AG04450 (cell line): Measurements from ENCODE around the gene GNB1L. TPM values are rescaled to one million over a fixed set of nuclear protein-coding genes. Genes with fewer than 3 reads are reported as not detected.

Source experiments
- CTCF ChIA-PET: fragments of 300-600, 350-600 bp; formaldehyde crosslinking; extraction: SDS; loops from one replicate; lab custom pipeline; 2022; ENCODE audit warnings: antibody characterized with exemption, inconsistent platforms; lab: Charles Lee
- POLR2A ChIA-PET: fragments of 350-600 bp; formaldehyde crosslinking; extraction: SDS; loops from one replicate; lab custom pipeline; 2021; ENCODE audit warnings: antibody characterized with exemption, inconsistent platforms; lab: Yijun Ruan, JAX
- DNase-seq: peaks from one replicate; pipeline ENCODE4 v3.0.0-alpha.2; 2011; ENCODE audit warnings: low read depth, low spot score
- H3K27ac ChIP-seq: one replicate; pipeline ENCODE4 v1.5.1; 2012; ENCODE audit warnings: low read depth, low read length, control low read depth
- H3K27me3 ChIP-seq: one replicate; pipeline ENCODE4 v1.6.0; 2012; ENCODE audit warnings: low read length; ENCODE audit not compliant: control insufficient read depth, insufficient read depth
- H3K4me3 ChIP-seq: 2 replicates; pipeline ENCODE4 v1.5.1; 2011; ENCODE audit warnings: mild to moderate bottlenecking, low read depth, low read length, control low read depth
- H3K9me3 ChIP-seq: 2 replicates; pipeline ENCODE4 v1.5.1; 2012; ENCODE audit warnings: low read length; ENCODE audit not compliant: control insufficient read depth, insufficient read depth
- CTCF ChIP-seq: IDR thresholded peaks from 2 replicates; pipeline ENCODE4 v1.5.1; 2011; ENCODE audit warnings: low read depth, low read length, control low read depth, inconsistent platforms
- polyA plus RNA-seq: library from polyadenylated mRNA; depleted of rRNA; stranded (reverse); fragments of >200 nt; gene quantifications from 2 replicates; pipeline ENCODE4 v1.2.3, GENCODE V29; 2011

GNB1L gene
- polyA plus RNA-seq, 1 experiment, result 1.3 TPM

GRCh38 chr22:19760058-19760950, 94.4 kb downstream of the GNB1L start, which contains the start of gene TBX1:
TSS of gene TBX1 (plus strand) at chr22:19760778. CDS start at chr22:19760844, 66 bp downstream.
- no peak for TF ChIP-seq CTCF
- CTCF ChIA-PET, result no interaction called here
- Histone ChIP-seq H3K9me3 (peaks cover 21% of the 10 kb centered on the region; the same call in 1 of the 2 replicates), H3K27ac (no peak within 1 kb of the TSS), H3K27me3 (peaks cover 86% of the 10 kb centered on the region), H3K4me3 (peak within 1 kb of the TSS; percentile 7; the same call in 1 of the 2 replicates)
- POLR2A ChIA-PET, result no interaction called here
- DNase-seq, result no peak

DNA sequence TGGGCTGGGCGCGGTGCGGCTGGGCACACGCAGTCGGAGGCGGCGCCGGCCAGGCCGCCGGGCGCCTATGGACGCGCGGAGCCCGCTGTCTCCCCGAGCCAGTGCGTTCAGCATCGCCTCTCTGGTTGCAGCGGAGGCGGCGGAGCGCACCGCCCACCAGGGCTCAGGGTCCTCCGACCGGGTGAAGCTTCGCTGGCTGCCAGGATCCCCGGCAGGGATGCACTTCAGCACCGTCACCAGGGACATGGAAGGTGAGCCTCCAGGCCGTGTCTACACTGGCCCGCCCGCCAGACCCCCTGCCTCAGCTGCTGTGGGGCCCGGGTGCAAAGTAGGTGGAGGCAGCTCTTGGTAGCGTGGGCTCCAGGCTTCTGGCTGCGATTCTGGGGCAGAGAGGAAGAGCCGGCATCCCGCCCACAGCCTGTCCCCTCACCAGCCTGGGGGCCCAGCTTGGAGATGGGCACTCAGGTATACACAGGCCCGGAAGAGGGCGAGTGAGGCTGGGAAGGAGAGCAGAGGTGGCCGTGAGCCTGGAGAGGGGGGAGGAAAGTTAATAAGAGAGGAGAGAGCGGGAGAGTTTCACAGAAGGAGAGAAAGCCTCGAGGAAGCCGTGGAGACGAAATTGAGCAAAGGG, 95.1 kb downstream of the GNB1L start:
- Histone ChIP-seq H3K4me3 (no peak overlapping the region), H3K9me3 (peaks cover 19% of the 10 kb centered on the region; the same call in 1 of the 2 replicates), H3K27me3 (peaks cover 84% of the 10 kb centered on the region), H3K27ac (no peak overlapping the region)
- POLR2A ChIA-PET, result no interaction called here
- CTCF ChIA-PET, result no interaction called here
- no peak for DNase-seq
- TF ChIP-seq CTCF, result no peak

DNA sequence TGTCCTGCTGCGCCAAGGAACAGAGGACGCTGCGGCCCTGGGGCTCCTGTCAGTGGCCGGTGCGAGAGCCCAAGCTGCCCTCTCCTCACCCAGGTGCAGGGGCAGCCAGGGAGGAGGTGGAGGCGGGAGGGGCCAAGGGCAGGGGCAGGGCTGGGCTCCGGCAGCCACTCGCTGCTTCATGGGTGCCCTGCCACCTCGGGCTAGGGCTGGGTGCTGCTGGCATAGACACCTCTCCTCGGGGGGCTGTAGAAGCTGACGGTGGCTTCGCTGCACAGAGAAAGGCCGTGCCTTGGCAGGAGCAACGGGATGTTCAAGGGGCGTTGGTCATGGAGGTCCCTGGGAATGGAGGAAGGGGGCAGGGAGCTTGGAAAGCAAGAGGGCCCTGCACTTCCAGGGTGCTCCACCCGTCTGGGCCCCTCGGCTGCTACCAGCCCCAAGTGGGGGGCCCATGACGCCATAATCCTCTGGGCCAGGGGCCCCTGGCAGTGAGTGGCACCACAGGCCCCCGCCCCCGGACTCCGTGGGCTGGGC, 95.7 kb downstream of the GNB1L start:
- no peak for DNase-seq
- no peak for TF ChIP-seq CTCF
- Histone ChIP-seq H3K27me3 (peaks cover 84% of the 10 kb centered on the region), H3K27ac (no peak overlapping the region), H3K4me3 (no peak overlapping the region), H3K9me3 (peaks cover 13% of the 10 kb centered on the region; the same call in 1 of the 2 replicates)
- POLR2A ChIA-PET, result interaction anchor here (0.5 kb wide), 1 partner anchor 192 kb away, joined by 7 read pairs; no protein-coding TSS in a partner anchor
- CTCF ChIA-PET, result no interaction called here

DNA sequence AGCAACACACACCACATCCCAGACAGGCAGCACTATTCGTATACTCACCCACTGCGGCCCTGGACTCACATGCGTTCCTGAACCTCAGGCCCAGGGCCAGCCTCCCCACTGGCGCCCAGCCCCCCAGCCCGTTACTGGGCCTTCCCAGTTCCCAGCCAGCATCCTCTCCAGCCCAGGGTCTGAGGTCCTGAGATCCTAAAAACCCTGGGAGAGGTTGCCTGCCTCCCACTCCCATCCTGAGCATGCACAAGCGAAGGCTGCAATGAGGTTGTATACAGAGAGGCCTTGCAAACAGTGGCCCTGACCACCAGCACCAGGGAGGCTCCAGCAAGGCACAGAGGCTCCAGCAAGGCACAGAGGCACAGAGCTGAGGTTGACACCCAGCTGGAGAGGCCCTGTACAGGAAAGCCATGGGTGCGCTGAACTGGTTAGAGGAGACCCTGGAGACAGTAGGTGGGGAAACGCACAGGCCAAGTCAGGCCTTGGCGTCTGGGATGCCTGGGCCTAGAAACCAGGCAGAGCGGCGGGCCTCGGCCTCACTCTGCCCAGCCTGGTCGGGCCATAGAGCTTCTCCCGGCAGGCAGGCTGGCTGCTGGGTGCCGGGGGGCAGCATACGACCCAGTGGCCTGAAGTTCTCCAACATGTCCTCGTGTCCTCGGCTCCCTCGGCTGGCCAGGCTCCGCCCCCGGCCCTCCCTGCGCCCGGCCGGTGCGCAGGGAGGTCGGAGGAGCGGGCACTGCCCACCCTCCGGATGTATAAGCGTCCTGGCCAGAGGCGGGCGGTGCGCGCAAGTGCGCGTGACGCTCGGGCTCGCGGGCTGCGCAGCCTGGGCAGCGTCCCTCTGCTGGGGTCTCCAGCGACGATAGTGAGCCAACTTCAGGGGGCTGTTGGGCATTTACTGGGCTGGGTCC, 96.4 kb downstream of the GNB1L start:
- ChIA-PET CTCF (no interaction called here), POLR2A (interaction anchor here (0.5 to 0.6 kb wide), 2 partner anchors 11 to 193 kb away, joined by 5 to 7 read pairs; no protein-coding TSS in a partner anchor)
- no peak for DNase-seq

More for the DNA sequence above, 96.4 kb downstream of the GNB1L start:
- Histone ChIP-seq H3K9me3 (peaks cover 6% of the 10 kb centered on the region; the same call in 1 of the 2 replicates), H3K27me3 (peaks cover 84% of the 10 kb centered on the region), H3K27ac (no peak overlapping the region), H3K4me3 (no peak overlapping the region)
- TF ChIP-seq CTCF, result no peak
